Keratinocyte (primary cell): Measurements from ENCODE around the gene CCDC9. TPM values are rescaled to one million over a fixed set of nuclear protein-coding genes. Genes with fewer than 3 reads are reported as not detected.

Experiments
- DNase-seq: peaks from one replicate; pipeline ENCODE4 v3.0.0-alpha.2; 2011; ENCODE audit warnings: low read depth, missing footprints, low spot score
- FAIRE-seq: peaks from 2 replicates; lab custom pipeline; 2011; peaks lifted over from hg19 to GRCh38; lab: Jason Lieb, UNC
- H2AFZ ChIP-seq: 2 replicates; pipeline ENCODE4 v1.6.0; 2012; ENCODE audit warnings: low read length, control low read depth, inconsistent platforms; ENCODE audit not compliant: control insufficient read depth
- H3K27ac ChIP-seq: 2 replicates; pipeline ENCODE4 v1.5.1; 2011; ENCODE audit warnings: low read length; ENCODE audit not compliant: control insufficient read depth, insufficient read depth
- H3K27me3 ChIP-seq: 3 replicates; pipeline ENCODE4 v1.6.0; 2011; ENCODE audit warnings: low read length; ENCODE audit not compliant: control insufficient read depth, insufficient read depth; ENCODE audit errors: extremely low read depth
- H3K36me3 ChIP-seq, 2 experiments: 2 replicates in 1 of 2; 3 replicates in 1 of 2; pipeline ENCODE4 v1.5.1; 2011; ENCODE audit warnings: low read length in 2 of 2, mild to moderate bottlenecking in 1 of 2; ENCODE audit not compliant: control insufficient read depth in 2 of 2, insufficient read depth in 2 of 2; ENCODE audit errors: extremely low read depth in 1 of 2
- H3K4me1 ChIP-seq: 3 replicates; pipeline ENCODE4 v1.5.1; 2011; ENCODE audit warnings: low read length; ENCODE audit not compliant: control insufficient read depth, insufficient read depth; ENCODE audit errors: extremely low read depth
- H3K4me2 ChIP-seq: 3 replicates; pipeline ENCODE4 v1.6.0; 2011; ENCODE audit warnings: low read depth, low read length; ENCODE audit not compliant: control insufficient read depth, insufficient read depth; ENCODE audit errors: extremely low read depth
- H3K4me3 ChIP-seq, 3 experiments: fragments of 200-600 bp in 1 of 3; sonication (generic) in 1 of 3; 2 replicates in 2 of 3; 3 replicates in 1 of 3; pipeline ENCODE4 v1.5.1; 2011 to 2016; ENCODE audit warnings: low read length in 3 of 3, mild to moderate bottlenecking in 3 of 3, control low read depth in 2 of 3, inconsistent platforms in 1 of 3, low read depth in 1 of 3, mixed read lengths in 1 of 3, mixed run types in 1 of 3, moderate library complexity in 1 of 3; ENCODE audit not compliant: control insufficient read depth in 2 of 3, insufficient read depth in 2 of 3; ENCODE audit errors: extremely low read depth in 1 of 3
- H3K79me2 ChIP-seq: 2 replicates; pipeline ENCODE4 v1.6.0; 2012; ENCODE audit warnings: low read length; ENCODE audit not compliant: control insufficient read depth, insufficient read depth
- H3K9ac ChIP-seq: 3 replicates; pipeline ENCODE4 v1.6.0; 2011; ENCODE audit warnings: low read length; ENCODE audit not compliant: control insufficient read depth, insufficient read depth; ENCODE audit errors: extremely low read depth
- H3K9me1 ChIP-seq: 3 replicates; pipeline ENCODE4 v1.6.0; 2011; ENCODE audit warnings: low read length; ENCODE audit not compliant: control insufficient read depth, insufficient read depth; ENCODE audit errors: extremely low read depth
- H3K9me3 ChIP-seq: 2 replicates; pipeline ENCODE4 v1.5.1; 2012; ENCODE audit warnings: low read depth, low read length; ENCODE audit not compliant: control insufficient read depth
- H4K20me1 ChIP-seq: 3 replicates; pipeline ENCODE4 v1.6.0; 2011; ENCODE audit warnings: low read length; ENCODE audit not compliant: control insufficient read depth, insufficient read depth; ENCODE audit errors: extremely low read depth
- EZH2 ChIP-seq: IDR thresholded peaks from one replicate; pipeline ENCODE4 v1.6.1; 2012; ENCODE audit warnings: inconsistent platforms, mild to moderate bottlenecking, low read length, moderate library complexity
- dilution Hi-C: fragments of 300-500 bp; cut with MboI; formaldehyde crosslinking; loops from one replicate; pipeline ENCODE4 v1.7.0; 2020; ENCODE audit warnings: low sequenced_read_pairs; ENCODE audit not compliant: extremely low pct_ligation_motif_present
- polyA plus RNA-seq, 5 experiments: library from polyadenylated mRNA; depleted of rRNA in 3 of 5; stranded (reverse) in 3 of 5; stranded (forward) in 1 of 5; unstranded in 1 of 5; fragments of >200 nt; gene quantifications; 1 replicate in 1 of 5; 2 replicates in 3 of 5; 3 replicates in 1 of 5; pipeline versions ENCODE4 v1.2.1 to v1.2.3, GENCODE V29; 2011 to 2012; ENCODE audit warnings: missing spikeins in 2 of 5, low read depth in 1 of 5, low replicate concordance in 1 of 5
- TF ChIP-seq, protein P1 (sequence below), 3 experiments: IDR thresholded peaks in 1 of 3; conservative IDR thresholded peaks in 1 of 3; optimal IDR thresholded peaks in 1 of 3; 2 replicates in 2 of 3; 3 replicates in 1 of 3; pipeline versions ENCODE3 to v1.5.1; 2011; ENCODE audit warnings: low read length in 3 of 3, mild to moderate bottlenecking in 3 of 3, moderate library complexity in 2 of 3, control low read depth in 1 of 3, inconsistent platforms in 1 of 3; ENCODE audit not compliant: insufficient read depth in 2 of 3; ENCODE audit errors: extremely low read depth in 1 of 3

The CCDC9 gene
- polyA plus RNA-seq, 1 donor (not counting 4 experiments of a cell fraction or from before 2014, with no cell fraction given) = 2.8 TPM

DNA sequence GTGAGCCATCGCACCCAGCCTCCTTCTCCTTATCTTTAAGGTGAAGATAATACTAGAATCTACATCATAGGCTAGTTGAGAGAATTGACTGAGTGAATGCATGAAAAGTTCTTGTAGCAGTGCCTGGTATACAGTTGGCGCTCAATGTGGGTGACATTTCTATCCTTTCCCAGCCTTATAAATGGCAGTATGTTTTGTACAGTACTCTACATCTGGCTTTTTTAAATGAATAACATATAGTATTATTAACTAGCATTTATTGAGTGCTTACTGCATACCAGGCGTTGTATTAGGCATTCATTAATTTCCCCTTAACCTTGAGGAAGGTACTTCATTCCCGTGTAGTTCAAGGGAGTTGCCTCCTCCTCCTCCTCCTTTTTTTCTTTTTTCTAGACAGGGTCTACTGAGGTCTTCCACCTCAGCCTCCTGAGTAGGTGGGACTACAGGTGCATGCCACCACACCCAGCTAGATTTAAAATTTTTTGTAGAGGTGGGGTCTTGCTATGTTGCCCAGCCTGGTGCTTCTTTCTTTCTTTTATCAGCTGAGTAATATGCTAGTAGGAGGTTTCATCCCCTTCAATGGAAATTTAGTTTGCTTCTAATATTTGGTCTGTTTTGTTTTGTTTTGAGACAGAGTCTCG lies 56.2 kb downstream of the CCDC9 start:
- no peaks in the 10 kb centered on the region for H4K20me1 ChIP-seq
- no peak for TF ChIP-seq EZH2
- TF ChIP-seq, protein P1, sequence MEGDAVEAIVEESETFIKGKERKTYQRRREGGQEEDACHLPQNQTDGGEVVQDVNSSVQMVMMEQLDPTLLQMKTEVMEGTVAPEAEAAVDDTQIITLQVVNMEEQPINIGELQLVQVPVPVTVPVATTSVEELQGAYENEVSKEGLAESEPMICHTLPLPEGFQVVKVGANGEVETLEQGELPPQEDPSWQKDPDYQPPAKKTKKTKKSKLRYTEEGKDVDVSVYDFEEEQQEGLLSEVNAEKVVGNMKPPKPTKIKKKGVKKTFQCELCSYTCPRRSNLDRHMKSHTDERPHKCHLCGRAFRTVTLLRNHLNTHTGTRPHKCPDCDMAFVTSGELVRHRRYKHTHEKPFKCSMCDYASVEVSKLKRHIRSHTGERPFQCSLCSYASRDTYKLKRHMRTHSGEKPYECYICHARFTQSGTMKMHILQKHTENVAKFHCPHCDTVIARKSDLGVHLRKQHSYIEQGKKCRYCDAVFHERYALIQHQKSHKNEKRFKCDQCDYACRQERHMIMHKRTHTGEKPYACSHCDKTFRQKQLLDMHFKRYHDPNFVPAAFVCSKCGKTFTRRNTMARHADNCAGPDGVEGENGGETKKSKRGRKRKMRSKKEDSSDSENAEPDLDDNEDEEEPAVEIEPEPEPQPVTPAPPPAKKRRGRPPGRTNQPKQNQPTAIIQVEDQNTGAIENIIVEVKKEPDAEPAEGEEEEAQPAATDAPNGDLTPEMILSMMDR (optimal IDR thresholded peaks at IDR 0.05 in 1 of 3, IDR thresholded peaks at IDR 0.05 in 1 of 3, conservative IDR thresholded peaks at IDR 0.05 in 1 of 3; ENCODE audit: extremely low read depth in 1 of 3, insufficient read depth in 2 of 3, low read length in 3 of 3) = no peak
- dilution Hi-C loops = no loop called here

DNA sequence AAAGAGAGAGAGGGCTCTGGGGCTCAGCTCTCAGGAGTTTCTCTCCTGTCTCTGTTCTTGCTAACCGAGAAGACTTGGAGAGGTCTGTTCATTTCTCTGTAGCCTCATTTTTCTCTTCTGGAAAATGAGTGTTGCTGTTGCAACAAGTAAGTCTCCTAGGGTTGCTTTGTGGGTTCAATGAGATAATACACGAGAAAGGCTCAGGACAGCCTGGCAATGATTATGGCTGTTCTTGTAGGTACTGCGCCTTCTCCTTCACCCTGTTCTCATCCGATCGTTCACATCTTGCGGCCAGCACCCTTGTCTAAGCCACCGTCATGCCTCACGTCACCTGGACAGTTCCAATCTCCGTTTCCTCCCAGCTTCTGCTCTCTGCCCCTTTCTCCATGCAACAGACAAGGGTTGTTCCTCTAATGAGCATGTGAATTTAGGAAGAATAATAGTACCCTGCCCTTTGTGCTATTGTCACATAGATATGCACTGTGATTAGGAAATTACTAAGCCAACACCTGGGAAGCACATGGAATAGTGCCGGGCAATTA lies 57.5 kb downstream of the CCDC9 start:
- Histone ChIP-seq H3K4me3 (no peak overlapping the region), H4K20me1 (no peaks in the 10 kb centered on the region), H3K9me3 (no peaks in the 10 kb centered on the region), H3K4me1 (peaks cover 3% of the 10 kb centered on the region), H3K9ac (no peak overlapping the region), H3K27me3 (peaks cover 3% of the 10 kb centered on the region), H3K4me2 (no peak overlapping the region), H3K9me1 (no peaks in the 10 kb centered on the region), H3K27ac (no peak overlapping the region), H3K79me2 (no peaks in the 10 kb centered on the region), H3K36me3 (no peaks in the 10 kb centered on the region), H2AFZ (no peak overlapping the region)
- no peak for TF ChIP-seq EZH2
- TF ChIP-seq, protein P1 (optimal IDR thresholded peaks at IDR 0.05 in 1 of 3, IDR thresholded peaks at IDR 0.05 in 1 of 3, conservative IDR thresholded peaks at IDR 0.05 in 1 of 3; ENCODE audit: extremely low read depth in 1 of 3, insufficient read depth in 2 of 3, low read length in 3 of 3) = no peak
- FAIRE-seq (no peak), DNase-seq (no peak)
- dilution Hi-C loops = no loop called here

More for the DNA sequence above, 56.2 kb downstream of the CCDC9 start:
- FAIRE-seq (no peak), DNase-seq (no peak)
- no peak overlapping the region for H2AFZ ChIP-seq
- no peak overlapping the region for H3K27ac ChIP-seq
- no peak overlapping the region for H3K9ac ChIP-seq
- peaks cover 3% of the 10 kb centered on the region for H3K27me3 ChIP-seq
- H3K4me2 ChIP-seq = no peak overlapping the region
- no peaks in the 10 kb centered on the region for H3K36me3 ChIP-seq
- H3K79me2 ChIP-seq = no peaks in the 10 kb centered on the region
- no peak overlapping the region for H3K4me3 ChIP-seq
- H3K9me1 ChIP-seq = no peaks in the 10 kb centered on the region
- no peaks in the 10 kb centered on the region for H3K9me3 ChIP-seq
- H3K4me1 ChIP-seq = peaks cover 3% of the 10 kb centered on the region
